ENCODE results near the gene GAB1. TPM values are rescaled to one million over a fixed set of nuclear protein-coding genes. Genes with fewer than 3 reads are reported as not detected.

The GAB1 gene
- 3.9 and 4.9 TPM in 2 replicates for total RNA-seq

DNA sequence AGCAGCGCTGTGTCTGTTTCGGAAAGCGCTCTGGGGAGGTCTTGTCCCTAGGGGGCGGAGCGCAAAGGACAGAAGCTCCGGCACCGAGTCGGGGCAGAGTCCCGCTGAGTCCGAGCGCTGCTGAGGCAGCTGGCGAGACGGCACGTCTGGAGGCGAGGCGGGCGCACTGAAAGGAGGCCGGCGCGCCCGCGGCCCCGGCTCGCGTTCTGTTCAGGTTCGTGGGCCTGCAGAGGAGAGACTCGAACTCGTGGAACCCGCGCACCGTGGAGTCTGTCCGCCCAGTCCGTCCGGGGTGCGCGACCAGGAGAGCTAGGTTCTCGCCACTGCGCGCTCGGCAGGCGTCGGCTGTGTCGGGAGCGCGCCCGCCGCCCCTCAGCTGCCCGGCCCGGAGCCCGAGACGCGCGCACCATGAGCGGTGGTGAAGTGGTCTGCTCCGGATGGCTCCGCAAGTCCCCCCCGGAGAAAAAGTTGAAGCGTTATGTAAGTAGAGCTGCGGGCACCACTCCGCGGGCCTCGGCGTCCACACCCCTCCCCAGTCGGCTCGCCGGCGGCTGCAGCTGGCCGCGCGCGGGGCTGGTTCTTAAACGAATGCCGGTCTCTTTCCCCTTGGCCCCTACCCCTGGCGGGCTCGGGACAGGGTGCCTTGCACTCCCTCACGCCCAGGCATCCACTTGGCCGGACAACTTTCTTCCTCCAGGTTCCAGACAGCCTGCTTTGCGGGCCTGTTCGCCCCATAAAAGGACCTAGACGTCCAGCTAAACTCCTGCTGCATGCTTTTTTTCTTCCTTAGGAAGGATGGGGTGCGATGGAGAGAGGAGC, at the start of gene GAB1:
TSS of gene GAB1 (plus strand) at position 96 of the 819 bp plus-strand sequence. CDS start at position 409, 313 bp downstream.

DNA sequence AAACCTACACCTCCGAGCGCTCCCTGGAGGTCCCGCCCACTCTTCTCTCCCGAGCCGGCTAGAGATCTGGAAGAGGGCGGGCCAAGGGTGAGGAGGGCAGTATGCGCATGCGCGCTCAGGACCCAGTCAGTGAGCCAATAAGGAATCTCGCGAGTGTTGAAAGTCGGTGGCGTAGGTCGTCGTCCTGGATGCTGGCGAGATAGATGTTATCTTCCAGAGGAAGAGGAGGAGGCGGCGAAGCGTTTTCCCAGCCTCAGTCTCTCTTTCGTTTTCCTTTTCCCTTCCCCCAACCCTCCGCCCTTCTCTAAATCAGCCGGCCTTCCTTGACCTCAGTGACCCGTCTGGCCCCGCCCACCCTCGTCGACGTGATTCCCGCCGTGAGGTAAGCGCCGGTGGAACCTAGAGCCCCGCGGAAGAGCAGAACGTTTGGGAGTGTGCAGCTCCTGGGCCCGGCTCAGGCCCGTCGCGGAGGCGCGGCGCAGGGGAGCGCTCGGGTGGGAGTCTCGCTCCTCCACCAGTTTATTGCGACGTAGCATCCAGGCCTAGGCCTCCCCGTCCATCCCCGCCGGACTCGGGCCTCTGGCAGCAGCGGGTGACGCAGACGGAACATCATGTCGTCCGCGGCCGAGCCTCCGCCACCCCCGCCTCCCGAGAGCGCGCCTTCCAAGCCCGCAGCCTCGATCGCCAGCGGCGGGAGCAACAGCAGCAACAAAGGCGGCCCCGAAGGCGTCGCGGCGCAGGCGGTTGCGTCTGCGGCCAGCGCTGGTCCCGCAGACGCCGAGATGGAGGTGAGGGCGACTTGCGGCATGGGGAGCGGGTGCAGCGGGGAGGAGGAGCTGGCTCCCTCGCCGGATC, 176.9 kb downstream of the GAB1 start, which contains the start of gene SMARCA5:
TSS of gene SMARCA5 (plus strand) at position 389 of the 855 bp plus-strand sequence. CDS start at position 612, 223 bp downstream.

Other genes with a start within 250 kb of the GAB1 start
- 9.5 and 10.5 TPM in 2 replicates for gene USP38, start 152.0 kb upstream of the GAB1 start, total RNA-seq
- 33.6 and 36.9 TPM in 2 replicates for gene SMARCA5, start 176.8 kb downstream of the GAB1 start, total RNA-seq

Measured in bronchial smooth muscle cell (primary cell).